ENCODE data around the gene ZNF91.
"Not testable (repeated sequence)": the region's sequence is repeated elsewhere in the genome, so short reads cannot be mapped to it uniquely, and the experiment has no call there.

Gene ZNF91

DNA sequence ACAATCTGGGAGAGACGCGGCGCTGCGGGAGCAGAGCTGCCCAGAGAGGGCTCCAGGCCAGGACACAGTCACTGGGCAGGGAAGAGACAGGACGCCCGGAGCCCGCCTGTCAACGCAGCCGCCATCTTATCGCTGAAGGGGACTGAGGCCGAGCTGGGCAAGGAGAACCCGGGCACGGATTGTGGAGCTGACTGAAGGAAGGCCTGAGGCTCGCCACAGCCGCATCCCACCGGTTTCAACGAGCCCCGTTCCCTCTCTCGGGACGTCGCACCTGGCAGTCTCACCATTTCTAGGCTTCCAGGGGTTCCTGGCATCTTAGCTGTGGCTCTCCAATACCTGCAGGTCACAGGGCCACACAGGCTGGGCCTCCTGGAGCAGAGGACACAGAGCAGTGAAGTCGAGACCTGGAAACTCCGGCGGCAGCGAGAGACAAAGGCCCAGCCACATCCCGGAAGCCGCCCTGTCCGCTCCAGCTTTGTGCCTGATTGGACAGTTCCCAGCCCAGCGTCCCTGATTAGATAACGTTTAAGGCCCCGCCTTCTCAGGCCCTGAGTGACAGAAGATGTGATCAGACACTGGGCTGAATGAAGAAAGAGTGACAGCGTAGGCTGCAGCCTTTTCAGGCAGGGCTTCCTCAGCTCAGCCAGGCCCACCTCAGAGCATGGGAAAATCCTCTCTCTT is at the start of gene ZNF91:
Gene ZNF91, minus strand, starts transcription at position 431 of the 681 bp plus-strand sequence. Its CDS starts 117 bp downstream, at position 314.
- peak; percentile 86 for DNase-seq (ENCODE audit: low read depth, low spot score)

DNA sequence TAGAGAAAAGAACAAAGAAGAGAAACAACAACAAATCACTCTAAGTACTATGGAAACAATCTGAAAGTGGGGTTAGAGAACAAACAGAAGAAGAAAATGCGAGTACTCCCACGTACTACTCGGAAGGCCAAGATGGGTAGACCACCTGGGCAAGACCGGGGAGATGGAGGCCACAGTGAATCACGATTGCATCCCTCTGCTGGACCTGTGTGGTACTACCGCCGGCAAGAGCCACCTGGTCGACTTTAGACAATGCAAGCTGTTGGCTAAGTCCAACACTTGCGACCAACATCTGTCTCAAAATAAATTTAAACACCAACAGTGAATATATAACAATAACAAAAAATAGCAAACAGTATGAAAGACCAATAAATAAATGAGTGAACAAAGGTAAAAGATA is 45.5 kb upstream of the ZNF91 start:
- DNase-seq (ENCODE audit: low read depth, low spot score) = no peak

DNA sequence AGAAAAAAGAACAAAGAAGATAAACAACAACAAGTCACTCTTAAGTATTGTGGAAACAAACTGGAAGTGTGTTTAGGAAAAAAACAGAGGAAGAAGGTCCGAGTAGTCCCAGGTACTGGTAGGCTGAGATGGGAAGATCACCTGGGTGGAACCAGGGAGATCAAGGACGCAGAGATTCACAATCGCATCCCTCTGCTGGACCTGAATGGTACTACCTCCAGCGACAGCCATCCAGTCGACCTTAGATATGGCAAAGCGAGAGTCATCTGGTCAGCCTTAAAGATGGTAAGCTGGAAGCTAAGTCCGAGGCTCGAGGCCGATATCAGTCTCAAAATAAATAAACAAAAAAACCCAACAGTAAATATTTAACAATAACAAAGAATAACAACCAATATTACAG is 44.9 kb upstream of the ZNF91 start:
- no peak for DNase-seq (ENCODE audit: low read depth, low spot score)

DNA sequence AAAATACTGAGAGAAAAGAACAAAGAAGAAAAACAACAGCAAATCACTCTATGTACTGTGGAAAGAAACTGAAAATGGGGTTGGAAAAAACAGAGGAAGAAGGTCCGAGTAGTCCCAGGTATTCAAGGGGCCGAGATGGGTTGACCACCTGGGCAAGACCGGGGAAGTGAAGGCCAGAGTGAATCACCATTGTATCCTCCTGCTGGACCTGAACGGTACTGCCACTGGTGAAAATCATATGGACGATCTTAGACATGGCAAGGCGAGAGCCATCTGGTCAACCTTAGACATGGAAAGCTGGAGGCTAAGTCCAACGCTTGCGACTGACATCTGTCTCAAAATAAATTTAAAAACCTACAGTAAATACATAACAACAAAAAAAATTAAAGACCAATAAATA is 44.4 kb upstream of the ZNF91 start:
- no peak for DNase-seq (ENCODE audit: low read depth, low spot score)

DNA sequence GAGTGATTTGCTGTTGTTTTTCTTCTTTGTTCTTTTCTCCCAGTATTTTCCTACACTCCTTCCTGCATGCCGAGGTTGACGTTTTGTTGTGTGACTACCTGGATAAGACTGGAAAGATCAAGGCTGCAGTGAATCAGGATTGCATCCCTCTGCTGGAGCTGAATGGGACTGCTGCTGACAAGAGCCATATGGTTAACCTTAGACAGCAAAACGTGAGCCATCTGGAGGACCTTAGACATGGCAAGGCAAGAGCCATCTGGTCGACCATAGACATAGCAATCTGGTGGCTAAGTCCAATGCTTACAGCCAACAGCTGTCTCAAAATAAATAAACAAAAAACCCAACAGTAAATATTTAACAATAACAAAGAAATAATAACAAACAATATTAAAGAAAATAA is 42.6 kb upstream of the ZNF91 start:
- no peak for DNase-seq (ENCODE audit: low read depth, low spot score)

DNA sequence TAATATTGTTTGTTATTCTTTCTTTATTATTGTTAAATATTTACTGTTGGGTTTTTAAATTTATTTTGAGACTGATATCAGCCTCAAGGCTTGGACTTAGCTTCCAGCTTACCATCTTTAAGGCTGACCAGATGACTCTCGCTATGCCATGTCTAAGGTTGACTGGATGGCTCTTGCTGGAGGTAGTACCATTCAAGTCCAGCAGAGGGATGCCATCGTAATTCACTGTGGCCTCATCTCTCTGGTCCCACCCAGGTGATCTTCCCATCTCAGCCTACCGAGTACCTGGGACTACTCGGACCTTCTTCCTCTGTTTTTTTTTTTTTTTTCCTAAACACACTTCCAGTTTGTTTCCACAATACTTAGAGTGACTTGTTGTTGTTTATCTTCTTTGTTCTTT is 41.7 kb upstream of the ZNF91 start:
- DNase-seq (ENCODE audit: low read depth, low spot score) = no peak

DNA sequence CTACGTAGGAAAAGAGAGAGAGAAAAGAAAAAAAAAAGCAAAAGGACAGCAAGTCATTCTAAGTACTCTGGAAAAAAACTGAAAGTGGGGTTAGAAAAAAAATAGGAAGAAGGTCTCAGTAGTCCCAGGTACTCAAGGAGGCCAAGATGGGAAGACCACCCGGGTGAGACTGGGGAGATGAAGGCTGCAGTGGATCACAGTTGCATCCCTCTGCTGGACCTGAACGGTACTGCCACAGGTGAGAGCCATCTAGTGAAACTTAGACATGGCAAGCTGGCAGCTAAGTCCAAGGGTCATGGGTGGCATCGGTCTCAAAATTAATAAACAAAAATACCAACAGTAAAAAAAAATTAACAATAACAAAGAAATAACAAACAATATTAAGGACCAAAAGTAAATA is 41.0 kb upstream of the ZNF91 start:
- DNase-seq (ENCODE audit: low read depth, low spot score) = no peak

DNA sequence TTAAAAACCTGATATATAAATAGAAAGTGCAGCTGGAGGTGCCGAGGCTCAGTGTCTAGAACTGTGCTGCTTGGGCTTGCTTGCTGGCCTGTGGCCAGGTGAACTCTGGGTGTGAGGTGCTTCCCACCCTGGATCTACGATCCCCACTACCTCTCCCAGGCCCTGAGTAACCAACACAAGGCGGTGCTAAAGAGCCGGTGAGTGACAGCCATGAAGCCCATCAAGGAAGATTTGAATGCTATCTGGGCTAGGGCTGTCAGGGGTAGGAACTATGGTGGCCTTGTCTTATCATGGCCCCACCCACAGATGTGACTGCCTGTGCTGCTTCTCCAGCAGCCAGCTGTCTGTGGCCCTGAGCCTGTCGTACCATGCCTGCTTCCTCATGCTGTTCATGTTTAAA is 25.6 kb upstream of the ZNF91 start:
- DNase-seq (ENCODE audit: low read depth, low spot score) = no peak

DNA sequence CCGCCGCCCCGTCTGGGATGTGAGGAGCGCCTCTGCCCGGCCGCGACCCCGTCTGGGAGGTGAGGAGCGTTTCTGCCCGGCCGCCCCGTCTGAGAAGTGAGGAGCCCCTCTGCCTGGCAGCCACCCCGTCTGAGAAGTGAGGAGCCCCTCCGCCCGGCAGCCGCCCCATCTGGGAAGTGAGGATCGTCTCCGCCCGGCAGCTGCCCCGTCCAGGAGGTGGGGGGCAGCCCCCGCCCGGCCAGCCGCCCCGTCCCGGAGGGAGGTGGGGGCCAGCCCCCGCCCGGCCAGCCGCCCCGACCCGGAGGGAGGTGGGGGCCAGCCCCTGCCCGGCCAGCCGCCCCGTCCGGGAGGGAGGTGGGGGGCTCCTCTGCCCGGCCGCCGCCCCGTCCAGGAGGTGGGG is 24.0 kb upstream of the ZNF91 start:
- not testable (repeated sequence) for DNase-seq (ENCODE audit: low read depth, low spot score)

DNA sequence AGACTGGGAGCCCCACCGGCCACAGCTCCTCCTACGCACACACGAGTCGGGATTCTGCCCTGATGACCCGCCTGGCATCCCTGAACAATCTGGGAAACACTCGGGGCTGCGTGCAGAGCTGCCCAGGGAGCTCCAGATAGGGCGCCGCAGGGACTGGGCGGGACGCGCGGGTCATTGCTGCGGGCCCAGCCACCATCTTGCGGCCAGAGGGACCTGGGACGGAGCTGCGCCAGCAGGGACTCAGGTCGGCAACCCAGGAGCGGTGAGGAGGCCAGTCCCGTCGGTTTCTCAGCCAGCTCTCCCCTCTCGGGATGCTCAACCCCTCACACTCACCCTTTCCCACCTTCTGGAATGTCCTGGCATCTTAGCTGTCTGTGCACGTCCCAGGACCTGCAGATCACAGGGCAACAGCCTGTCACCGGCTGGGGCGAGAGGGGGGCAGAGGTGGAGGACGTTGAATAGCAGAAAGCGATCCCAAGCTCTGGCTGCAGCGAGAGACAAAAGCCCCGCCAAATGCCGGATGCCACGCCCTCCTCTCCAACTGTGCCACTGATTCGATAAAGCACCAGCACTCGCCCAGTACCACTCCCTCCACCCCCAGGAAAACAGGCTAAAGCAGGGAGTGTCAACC is 20.4 kb upstream of the ZNF91 start:
- DNase-seq (ENCODE audit: low read depth, low spot score) = no peak

DNA sequence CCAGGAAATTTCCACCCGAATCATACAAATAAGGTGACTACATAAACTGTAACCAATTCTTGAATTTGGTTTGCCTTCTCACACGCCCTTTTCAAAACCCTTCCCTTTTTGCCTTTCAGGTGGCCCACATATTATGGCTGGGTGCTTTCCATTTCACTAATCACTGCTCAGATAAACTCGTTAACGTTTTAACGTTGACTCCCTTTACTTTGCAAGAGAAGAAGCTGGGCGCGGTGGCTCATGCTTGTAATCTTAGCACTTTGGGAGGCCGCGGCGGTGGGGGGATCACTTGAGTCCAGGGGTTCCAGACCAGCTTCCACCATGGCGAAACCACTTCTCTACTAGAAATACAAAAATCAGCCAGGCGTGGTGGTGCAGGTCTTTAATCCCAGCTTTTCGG is 19.8 kb upstream of the ZNF91 start:
- DNase-seq (ENCODE audit: low read depth, low spot score) = no peak

DNA sequence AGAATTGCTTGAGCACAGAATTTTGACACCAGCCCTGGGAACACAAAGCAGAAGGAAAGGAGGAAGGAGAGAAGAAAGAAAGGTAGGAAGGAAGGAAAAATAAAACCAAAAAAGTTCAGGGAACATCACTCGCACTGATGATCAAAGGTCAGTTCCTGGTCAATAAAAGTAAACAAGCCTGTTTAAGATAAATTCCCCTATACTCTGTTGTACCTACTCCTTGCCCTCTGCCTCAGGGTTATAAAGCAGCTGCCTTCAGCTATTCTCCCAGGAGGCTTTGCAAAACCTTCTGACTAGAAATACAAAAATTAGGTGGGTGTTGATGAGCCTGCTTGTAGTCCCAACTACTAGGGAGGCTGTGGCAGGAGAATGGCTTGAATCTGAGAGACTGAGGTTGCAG is 14.9 kb upstream of the ZNF91 start:
- DNase-seq (ENCODE audit: low read depth, low spot score) = no peak

DNA sequence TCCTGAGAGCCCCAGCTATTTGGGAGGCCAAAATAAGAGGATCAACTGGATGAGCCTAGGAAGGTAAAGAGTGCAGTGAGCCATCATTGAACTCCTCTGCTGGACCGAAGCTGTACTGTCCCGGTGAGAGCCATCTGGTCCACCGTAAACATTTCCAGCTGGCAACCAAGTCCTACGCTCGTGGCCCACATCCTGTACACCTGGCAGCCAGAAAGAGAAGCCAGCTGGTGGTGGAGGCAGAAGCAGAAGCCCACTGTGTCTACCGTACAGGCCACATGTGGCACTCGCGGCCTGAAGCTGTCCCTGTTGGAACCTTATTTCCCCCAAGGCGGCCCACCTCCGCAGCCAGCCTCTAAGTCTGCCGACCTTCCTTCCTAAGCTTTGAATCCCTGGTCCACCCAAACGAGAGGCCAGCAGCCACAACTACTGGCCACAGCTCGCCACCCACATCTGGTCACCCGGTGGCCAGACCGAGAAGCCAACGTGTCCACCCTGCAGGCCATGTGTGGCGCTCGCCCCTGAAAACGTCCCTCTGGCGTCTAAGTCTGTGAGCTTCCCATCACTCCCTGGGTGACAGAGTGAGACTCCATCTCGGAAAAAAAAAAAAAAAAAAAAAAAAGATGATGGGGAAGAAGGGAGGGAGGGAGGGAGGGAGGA is 14.2 kb upstream of the ZNF91 start:
- DNase-seq (ENCODE audit: low read depth, low spot score) = no peak

DNA sequence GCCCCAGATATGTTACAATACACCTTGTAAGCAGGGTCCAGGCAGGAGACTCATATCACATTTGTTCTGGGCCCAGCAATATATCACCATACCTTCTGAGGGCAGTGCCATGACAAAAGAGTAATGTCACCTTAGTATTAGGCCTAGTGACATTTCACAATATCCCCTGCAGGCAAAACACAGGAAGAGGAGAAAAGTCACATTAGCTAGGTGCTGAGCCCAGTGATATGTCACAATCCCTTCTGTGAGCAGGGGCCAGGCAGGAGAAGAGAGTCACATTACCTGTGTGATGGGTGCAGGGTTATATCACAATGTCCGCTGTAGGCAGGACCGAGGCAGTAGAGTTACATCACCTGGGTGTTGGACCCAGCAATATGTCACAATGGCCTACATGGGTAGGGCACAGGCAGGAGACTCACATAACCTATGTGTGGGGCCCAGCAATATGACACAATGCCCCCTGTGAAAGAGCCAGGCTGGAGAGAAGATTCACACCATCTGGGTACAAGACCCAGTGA is 12.4 kb upstream of the ZNF91 start:
- DNase-seq (ENCODE audit: low read depth, low spot score) = no peak

DNA sequence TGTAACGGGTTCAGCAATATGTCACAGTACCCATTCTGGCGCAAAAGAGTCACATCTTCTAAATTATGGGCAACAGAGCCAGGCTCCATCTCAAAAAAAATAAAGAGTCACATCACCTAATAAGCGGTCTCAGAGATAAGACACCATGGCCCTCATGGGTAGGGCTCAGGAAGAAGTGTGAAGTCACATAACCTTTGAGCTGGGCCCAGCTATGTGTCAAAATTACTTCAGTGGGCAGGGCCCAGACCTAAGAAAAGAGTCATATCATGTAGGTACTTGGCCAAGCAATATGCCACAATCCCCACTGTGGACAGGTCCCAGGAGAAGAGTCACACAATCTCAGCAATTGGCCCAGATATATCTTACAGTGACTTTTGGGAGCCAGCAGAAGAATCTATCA is 11.4 kb upstream of the ZNF91 start:
- no peak for DNase-seq (ENCODE audit: low read depth, low spot score)

DNA sequence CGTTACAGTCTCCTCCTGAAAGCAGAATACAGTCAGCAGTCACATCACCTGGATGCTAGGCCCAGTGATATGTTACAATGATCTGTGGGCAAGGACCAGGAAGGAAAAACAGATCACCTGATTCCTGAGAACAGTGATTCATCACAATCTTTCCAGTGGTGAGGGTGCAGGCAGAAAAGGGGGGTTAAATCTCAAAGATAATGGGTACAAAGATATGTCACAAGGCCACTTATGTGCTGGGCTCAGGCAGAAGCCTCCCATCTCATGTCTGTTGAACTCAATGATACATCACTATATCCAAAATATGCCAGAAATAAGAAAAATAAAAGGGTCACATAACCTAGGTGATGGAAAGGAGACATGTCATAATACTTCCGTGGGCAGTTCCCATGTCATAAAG is 10.8 kb upstream of the ZNF91 start:
- DNase-seq (ENCODE audit: low read depth, low spot score) = no peak

DNA sequence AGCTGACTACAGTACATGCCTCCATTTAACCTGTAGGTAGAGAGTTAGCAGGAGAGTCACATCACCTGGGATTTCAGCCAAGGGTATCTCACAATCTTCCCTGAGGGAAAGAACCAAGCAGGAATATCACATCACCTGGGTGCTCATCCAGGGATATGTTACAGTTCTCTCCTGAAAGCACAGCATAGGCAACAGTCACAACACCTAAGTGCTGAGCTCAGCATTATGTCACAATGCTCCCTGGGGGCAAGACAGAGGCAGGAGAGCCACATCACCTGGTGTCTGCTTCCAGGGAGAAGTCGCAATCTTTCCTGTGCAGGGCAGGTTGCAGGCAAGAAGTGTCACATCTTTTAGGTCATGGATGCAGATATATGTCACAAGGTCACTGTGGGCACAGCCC is 9.4 kb upstream of the ZNF91 start:
- no peak for DNase-seq (ENCODE audit: low read depth, low spot score)

DNA sequence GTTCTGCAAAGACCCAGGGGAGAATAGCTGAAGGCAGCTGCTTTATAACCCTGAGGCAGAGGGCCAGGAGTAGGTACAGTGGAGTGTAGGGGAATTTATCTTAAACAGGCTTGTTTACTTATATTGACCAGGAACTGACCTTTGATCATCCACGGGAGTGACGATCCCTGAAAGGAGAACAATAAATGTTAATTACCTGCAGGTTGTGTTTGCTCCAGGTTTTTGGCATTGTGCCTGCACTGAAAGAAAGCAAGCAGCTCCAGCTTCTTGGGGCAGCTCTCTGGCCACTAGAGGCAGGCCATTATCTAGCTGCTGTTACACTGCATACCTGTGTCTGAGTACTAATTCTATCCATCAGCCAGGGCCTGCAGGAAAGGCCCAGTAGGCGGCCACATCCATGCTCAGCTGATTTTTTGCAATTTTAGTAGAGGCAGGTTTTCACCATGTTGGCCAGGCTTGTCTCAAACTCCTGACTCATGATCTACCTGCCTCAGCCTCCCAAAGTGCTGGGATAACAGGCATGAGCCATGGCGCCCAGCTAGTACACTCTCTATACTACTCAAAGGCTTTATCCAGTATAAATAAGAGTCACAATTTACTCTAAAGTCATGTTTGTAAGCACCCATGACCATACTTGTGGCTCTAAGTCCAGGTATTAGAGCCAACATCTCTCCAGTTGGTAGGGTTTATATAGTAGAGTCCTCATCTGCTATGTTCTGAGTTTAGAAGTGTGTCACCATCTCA is 8.5 kb upstream of the ZNF91 start:
- no peak for DNase-seq (ENCODE audit: low read depth, low spot score)

DNA sequence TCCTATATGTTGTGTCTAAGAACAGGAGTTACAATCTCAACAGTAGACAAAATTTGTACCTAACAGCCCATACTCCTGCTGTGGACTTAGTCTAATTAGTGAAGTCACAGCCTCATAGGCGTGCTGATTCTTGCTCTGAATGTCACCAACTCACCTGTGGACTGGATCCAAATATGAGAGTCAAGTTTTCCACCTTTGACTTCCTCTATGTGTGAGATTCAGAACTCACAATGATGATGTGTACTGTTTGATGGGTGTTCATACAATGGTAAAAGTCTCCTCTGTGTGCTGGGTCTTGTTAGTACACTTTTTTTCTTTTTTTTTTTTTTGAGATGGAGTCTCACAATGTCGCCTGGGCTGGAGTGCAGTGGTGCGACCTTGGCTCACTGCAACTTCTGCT is 7.8 kb upstream of the ZNF91 start:
- no peak for DNase-seq (ENCODE audit: low read depth, low spot score)

DNA sequence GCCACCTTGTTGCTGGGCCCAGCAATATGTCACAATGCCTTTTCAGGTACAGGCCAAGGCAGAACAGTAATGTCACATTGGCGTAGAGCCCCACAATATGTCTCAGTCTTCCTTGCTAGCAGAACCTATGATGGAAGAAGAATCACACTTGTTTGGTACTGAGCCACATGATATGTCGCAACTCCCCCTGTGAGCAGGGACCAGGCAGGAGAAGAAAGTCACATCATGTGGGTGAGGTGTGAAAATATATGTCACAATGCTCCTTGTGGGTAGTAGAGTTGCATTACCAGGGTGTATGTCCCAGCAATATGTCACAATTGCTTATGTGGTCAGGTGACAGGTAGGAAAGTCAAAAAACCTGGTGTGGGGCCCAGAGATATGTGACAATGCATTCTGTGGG is 7.1 kb upstream of the ZNF91 start:
- no peak for DNase-seq (ENCODE audit: low read depth, low spot score)

DNA sequence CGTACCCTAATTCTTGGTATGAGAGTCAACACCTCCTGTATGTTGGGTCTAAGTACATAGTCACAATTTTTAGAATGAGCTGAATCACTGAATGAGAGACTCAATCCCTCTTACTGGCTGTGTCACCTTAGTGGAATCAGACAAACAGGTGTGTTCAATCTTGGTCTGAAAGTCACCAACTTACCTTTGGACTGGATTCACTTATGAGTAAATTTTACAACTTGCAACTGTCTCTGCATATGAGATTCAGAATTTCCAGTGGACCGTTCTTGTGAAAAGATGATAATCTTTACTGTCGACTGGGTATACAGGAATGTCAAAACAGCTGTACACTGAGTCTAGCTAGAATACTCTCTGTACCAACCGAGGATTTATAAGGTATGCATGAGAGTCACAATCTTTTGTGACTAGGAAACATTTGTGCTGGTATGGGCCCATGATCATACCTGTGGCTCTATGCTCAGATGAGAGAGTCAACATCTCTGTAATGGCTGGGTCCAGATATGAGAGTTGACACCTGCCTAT is 5.9 kb upstream of the ZNF91 start:
- no peak for DNase-seq (ENCODE audit: low read depth, low spot score)

DNA sequence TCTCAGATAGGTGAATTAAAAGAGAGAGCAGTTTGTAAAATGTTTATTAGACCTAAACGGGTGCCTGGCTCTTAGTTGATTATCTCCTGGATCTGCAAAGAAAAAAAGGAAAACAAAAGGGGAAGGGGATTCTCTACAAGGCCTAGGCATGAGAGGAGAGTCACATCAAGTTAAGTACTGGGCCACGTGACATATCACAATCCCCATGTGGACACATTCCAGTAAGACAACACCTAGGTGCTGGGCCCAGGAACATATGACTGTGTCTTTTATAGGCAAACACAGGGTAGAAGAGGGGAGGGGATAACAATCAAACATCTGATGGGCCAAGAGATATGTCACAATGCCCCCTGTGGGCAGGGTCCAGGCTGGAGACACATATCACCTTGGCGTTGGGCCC is 4.2 kb upstream of the ZNF91 start:
- no peak for DNase-seq (ENCODE audit: low read depth, low spot score)
